HK-2 (cell line): Measurements from ENCODE around the gene USP6NL.

Experiments used
- DNase-seq: peaks from one replicate; pipeline ENCODE4 v3.0.0-alpha.2; 2018; ENCODE audit not compliant: unreplicated experiment

The USP6NL gene

DNA sequence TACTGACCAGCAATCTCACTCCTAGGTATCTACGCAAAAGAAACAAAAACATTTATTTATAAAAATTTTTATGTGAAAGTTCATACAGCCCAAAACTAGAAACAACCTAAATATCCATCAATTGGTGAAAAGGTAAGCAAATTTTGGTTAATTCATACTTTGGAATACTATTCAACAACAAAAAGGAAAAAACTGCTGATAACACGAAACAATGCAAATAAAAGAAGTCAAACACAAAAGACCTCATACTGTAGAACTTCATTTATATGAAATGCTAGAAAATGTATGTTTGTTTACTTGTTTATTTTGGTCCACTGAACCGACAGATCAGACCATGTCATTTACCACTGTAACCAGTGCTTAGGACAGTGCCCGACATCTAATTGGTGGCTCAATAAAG is 60.3 kb downstream of the USP6NL start:
- no peak for DNase-seq

DNA sequence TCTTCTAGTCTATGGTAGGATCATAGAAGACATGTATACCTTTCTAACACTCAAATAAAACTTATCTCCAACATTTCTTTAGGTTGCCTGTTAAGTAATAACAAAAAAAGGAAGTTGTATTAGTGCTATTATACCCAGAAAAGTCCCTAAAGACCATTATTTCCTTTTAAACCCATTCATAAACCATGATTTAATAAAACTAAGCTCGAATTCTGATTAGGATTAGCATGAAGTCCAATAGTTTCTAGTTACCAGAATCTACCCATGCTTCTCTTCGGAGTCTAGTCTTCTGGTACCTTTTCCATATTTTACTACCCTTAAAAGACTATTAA is 62.7 kb downstream of the USP6NL start:
- DNase-seq, result no peak

- DNase-seq, result no peak
Measured at GRCh38 chr10:11548065-11548767, 63.2 kb downstream of the USP6NL start.

GRCh38 chr10:11546581-11546980 is 64.9 kb downstream of the USP6NL start:
- DNase-seq, result no peak

GRCh38 chr10:11541296-11541695 is 70.2 kb downstream of the USP6NL start:
- no peak for DNase-seq

GRCh38 chr10:11539191-11539868 is 72.1 kb downstream of the USP6NL start:
- DNase-seq, result no peak

DNA sequence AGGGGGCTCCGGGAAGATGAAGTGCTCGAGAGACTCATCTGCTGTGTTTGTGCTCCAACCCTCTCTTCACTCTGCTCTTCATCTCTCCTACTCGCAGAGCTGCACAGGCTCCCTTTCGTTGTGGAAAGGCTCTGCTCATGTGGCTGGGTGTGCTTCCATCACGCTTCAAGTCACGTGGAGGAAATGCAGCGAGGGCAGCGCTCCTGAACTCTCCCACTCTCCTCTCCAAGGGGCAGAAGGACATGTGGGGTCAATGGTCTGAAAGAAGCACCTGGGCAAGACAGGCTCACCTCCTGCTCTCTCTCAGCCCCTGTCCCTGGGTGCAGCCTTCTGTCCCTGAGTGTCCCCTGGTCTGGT is 72.6 kb downstream of the USP6NL start:
- no peak for DNase-seq

- no peak for DNase-seq
Measured at GRCh38 chr10:11536228-11536627, 75.2 kb downstream of the USP6NL start.

- DNase-seq, result no peak
Measured at GRCh38 chr10:11535346-11535959, 76.0 kb downstream of the USP6NL start.

- no peak for DNase-seq
Measured at GRCh38 chr10:11533328-11533781, 78.1 kb downstream of the USP6NL start.

DNA sequence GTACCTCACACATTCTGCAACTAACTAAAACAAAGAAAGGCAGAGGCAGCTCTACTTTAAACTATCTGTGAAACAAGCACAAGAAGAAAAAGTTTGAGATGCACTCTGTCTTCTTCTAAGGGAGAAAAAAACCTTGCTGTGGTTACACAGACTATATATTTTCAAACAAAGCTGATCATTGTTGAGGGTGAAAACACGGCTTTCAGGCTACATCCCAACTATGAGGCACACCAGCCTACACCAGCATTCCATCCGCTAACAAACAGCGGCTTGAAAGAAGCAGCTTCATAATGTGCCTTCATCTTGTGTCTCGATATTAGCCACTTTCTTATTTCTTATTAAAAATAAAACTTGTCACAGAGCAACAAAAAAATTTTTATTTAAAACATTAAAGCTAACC is 79.1 kb downstream of the USP6NL start:
- DNase-seq, result no peak

DNA sequence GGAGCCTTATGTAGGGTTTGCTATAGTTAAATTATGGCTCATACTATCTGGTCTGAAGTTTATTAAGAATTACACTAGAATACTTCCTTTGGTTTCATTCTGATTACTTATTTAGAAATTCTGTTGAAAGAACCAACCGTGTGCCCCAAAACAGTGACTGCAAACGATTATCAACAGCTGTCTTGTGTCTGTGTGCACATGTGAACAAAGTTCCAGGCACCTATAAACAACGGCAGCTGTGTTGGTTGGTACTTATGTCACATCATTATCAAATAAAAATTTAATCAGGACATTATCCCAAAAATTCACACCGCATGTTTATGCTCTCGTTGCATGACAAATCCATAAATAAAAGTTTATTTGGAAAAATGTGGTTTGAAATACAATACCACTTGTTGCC is 80.6 kb downstream of the USP6NL start:
- DNase-seq, result no peak

GRCh38 chr10:11529276-11529903 is 82.1 kb downstream of the USP6NL start:
- DNase-seq, result no peak

GRCh38 chr10:11528286-11528685 is 83.2 kb downstream of the USP6NL start:
- DNase-seq, result no peak

DNA sequence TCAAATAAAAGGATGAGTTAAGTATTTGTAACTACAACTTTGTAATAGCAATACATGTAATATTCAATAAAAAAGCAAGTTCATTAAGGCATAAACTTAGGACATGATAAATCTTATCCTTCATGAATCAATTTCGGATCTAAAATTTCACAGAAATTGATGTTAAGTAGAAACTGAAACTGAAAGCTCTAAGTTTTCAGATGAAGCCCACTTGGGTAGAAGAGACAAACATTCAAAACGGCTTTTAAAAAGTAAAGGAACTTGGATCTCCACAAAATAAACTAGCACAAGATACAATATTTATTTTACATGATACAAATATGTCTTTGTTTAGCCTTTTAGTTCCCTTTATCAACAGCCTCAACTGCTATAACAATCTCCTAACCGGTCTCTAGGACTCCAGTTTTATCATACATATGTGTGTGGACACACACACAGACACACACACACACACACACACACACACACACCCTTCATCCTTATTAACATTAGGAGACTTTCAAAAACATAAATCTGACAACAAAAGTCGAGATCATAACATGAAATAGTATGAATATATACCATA is 83.7 kb downstream of the USP6NL start:
- DNase-seq, result no peak

GRCh38 chr10:11527068-11527467 is 84.4 kb downstream of the USP6NL start:
- DNase-seq, result no peak

DNA sequence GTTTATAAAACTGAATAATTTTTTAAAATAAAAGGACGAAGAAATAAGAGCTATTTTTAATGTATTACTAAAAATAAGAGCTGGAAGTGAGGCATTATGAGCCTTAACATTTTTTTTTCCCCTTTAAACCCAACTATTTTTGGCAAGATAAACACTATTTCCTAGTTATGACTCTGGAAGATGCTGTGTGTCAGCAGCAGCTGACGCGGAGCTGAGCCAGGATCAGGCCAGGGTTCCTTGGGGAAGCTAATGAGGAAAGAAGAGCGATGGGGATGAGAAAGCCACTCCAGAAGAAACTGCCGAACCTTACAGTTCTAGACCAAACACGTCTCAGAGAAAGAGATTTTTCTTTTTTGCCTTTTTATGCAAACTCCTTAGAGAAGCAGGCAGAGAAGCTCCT is 85.9 kb downstream of the USP6NL start:
- no peak for DNase-seq

GRCh38 chr10:11522821-11523245 is 88.6 kb downstream of the USP6NL start:
- no peak for DNase-seq

DNA sequence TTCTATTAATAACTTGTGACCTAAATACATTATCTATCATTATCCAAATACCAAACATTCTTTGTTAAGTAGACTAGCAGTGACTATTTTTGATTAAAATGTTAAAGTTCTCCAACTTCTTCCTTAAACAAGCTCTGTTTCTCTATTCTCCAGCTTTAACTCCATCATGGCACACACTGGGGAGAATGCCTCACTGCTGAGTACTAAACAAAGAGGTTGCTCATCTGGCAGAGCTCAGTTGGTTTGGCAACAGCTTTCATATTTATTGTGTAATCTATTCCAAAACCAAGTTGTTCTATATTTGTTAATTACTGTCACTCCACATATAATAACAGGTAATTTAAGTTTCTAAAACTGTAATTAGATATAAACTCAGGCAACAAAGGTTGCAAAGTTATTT is 89.6 kb downstream of the USP6NL start:
- DNase-seq, result no peak

GRCh38 chr10:11520892-11521291 is 90.6 kb downstream of the USP6NL start:
- DNase-seq, result no peak

- no peak for DNase-seq
Measured at GRCh38 chr10:11517150-11517549, 94.3 kb downstream of the USP6NL start.

DNA sequence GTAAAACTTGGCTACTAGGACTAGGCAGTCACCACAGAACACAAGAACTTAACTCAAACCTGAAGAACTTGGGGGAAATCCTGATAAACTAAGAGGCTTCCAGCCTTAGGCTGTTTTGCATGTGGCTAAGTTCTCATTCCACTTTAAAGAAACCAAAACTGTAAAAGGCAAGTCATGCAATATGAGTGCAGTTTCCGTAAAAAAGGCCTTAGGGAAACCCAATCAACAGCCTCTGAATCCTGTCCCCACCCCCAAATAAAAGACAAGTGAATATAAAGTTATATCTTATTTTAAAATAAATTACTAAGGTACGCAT is 95.1 kb downstream of the USP6NL start:
- DNase-seq, result no peak
